GM19025 (cell line): Measurements from ENCODE around the gene DNASE1L2.

Experiments
- ATAC-seq: cut with Tn5 transposase; IDR thresholded peaks from one replicate; pipeline ENCODE4 v1.9.1; 2021; ENCODE audit warnings: mild to moderate bottlenecking, low read depth, moderate library complexity; ENCODE audit not compliant: unreplicated experiment

DNASE1L2 gene

GRCh38 chr16:2223221-2223941, 12.9 kb upstream of the DNASE1L2 start, which contains the start of gene E4F1:
Gene E4F1 (plus strand): TSS chr16:2223591. CDS start chr16:2223614, 23 bp downstream.
- peak; percentile 92 for ATAC-seq

- peak; percentile 8 for ATAC-seq
Observed at GRCh38 chr16:2223942-2224486, 12.2 kb upstream of the DNASE1L2 start.

- no peak for ATAC-seq
Observed at GRCh38 chr16:2226245-2226793, 9.9 kb upstream of the DNASE1L2 start.

GRCh38 chr16:2226918-2227317, 9.3 kb upstream of the DNASE1L2 start:
- ATAC-seq = no peak

GRCh38 chr16:2228161-2228824, 8.0 kb upstream of the DNASE1L2 start:
- no peak for ATAC-seq

- no peak for ATAC-seq
Observed at GRCh38 chr16:2229091-2229490, 7.2 kb upstream of the DNASE1L2 start.

- no peak for ATAC-seq
Observed at GRCh38 chr16:2229632-2230250, 6.5 kb upstream of the DNASE1L2 start.

- ATAC-seq = no peak
Observed at GRCh38 chr16:2230376-2230775, 5.9 kb upstream of the DNASE1L2 start.

GRCh38 chr16:2231016-2231931, 5.0 kb upstream of the DNASE1L2 start:
- no peak for ATAC-seq

- ATAC-seq = no peak
Observed at GRCh38 chr16:2232094-2232990, 3.9 kb upstream of the DNASE1L2 start.

- ATAC-seq = no peak
Observed at GRCh38 chr16:2233046-2233775, 3.0 kb upstream of the DNASE1L2 start.

- no peak for ATAC-seq
Observed at GRCh38 chr16:2233872-2234812, 2.1 kb upstream of the DNASE1L2 start.

GRCh38 chr16:2234813-2235170, 1.5 kb upstream of the DNASE1L2 start:
- ATAC-seq = no peak

- ATAC-seq = no peak
Observed at GRCh38 chr16:2235234-2235651, 1.0 kb upstream of the DNASE1L2 start.

- no peak for ATAC-seq
Observed at GRCh38 chr16:2235695-2236336, 428 bp upstream of the DNASE1L2 start.

GRCh38 chr16:2237102-2237482, 848 bp downstream of the DNASE1L2 start:
- no peak for ATAC-seq
